PFSK-1 (cell line): ENCODE measurements around the gene KDM5B.

ENCODE experiments used
- FOXP2 ChIP-seq: optimal IDR thresholded peaks from 2 replicates; pipeline ENCODE3; 2011; ENCODE audit warnings: borderline replicate concordance, control low read depth, inconsistent platforms; ENCODE audit not compliant: insufficient read depth; ENCODE audit errors: extremely low read length, extremely low read depth
- POLR2AphosphoS5 ChIP-seq: IDR thresholded peaks from 2 replicates; pipeline ENCODE4 v1.6.1; 2012; ENCODE audit warnings: low read depth, mild to moderate bottlenecking, control low read depth, low read length, moderate library complexity
- REST ChIP-seq, 2 experiments: IDR thresholded peaks; 2 replicates each; pipeline versions ENCODE4 v1.6.1 to v1.8.0; 2011 to 2012; ENCODE audit warnings: low read depth in 2 of 2, low read length in 2 of 2, control low read depth in 1 of 2, inconsistent platforms in 1 of 2, mild to moderate bottlenecking in 1 of 2, moderate library complexity in 1 of 2; ENCODE audit not compliant: insufficient read depth in 1 of 2
- SIN3A ChIP-seq: IDR thresholded peaks from 2 replicates; pipeline ENCODE4 v1.6.1; 2012; ENCODE audit warnings: mild to moderate bottlenecking, low read length, moderate library complexity, borderline replicate concordance; ENCODE audit not compliant: insufficient read depth
- TAF1 ChIP-seq: IDR thresholded peaks from 2 replicates; pipeline ENCODE4 v1.6.1; 2012; ENCODE audit warnings: low read length, control low read depth, borderline replicate concordance; ENCODE audit not compliant: insufficient read depth

- TF ChIP-seq SIN3A: no peak
- no peak for TF ChIP-seq POLR2AphosphoS5
- no peak for TF ChIP-seq FOXP2
- TF ChIP-seq REST (IDR thresholded peaks at IDR 0.05; ENCODE audit: insufficient read depth in 1 of 2, low read depth in 2 of 2, low read length in 2 of 2): no peak
- TF ChIP-seq TAF1: no peak
Observed at GRCh38 chr1:202687798-202688197, 120.4 kb downstream of the KDM5B start.
